NCI-H2029 treated with DMSO at 0.1 percent for 48 hours (cell line): Measurements from ENCODE around the gene TMEM117.
"Not testable (repeated sequence)": the region's sequence is repeated elsewhere in the genome, so short reads cannot be mapped to it uniquely, and the experiment has no call there.

Source experiments
- DNase-seq: peaks from one replicate; lab custom pipeline; 2025; lab: John Stamatoyannopoulos, UW

TMEM117 gene

DNA sequence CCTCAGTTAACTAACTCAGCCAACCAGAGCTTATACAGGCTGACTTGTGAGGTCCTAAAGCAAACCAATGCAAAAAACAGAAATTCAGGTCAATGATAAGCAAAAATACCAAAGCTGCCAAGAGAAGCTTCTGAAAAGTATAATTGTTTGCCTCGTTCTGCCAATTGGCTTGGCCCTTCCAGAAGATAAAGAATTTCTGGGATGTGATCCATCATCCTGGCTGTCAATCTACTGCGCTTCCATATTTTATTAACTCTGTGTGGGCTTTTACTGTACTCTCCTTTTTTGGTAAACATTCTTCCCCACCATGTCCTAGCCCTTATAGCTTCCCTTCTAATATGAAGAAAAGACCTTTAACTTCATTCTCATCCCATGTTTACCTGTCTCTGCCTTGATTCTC is 387.9 kb downstream of the TMEM117 start:
- DNase-seq: no peak

DNA sequence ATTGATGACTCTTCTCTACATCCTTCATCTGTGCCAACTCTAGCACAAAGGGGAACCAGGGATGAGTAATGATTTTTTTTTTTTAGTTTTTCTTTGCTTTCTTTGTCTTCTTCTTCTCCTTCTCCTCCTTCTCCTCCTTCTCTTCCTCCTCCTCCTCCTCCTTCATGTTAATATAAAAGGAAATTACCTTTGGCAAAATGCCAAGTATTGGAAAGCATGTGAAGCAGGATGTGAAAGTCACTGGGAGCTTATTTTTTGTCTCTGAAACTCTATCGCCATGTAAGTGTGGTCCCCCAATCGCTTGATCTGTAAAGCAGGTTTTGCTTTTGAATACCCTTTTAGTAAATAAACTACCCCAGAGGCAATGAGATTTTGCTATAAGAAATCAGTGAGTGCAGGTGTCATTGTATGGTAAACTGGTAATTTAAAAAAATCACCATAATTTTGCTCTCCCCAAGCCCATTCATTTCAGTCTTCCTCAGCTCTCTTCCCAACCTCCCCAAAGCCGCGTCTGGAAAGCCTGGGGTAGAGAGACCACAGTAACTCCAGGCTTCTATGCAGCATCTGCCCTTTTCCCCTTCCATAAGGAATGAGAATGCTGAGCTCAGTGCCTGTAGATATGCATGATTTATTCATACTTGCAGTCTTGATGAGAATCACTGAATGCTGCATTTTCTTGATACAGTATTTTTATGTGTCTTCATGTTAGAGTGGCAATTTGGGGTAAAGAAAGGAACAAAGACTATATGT is 388.7 kb downstream of the TMEM117 start:
- no peak for DNase-seq

DNA sequence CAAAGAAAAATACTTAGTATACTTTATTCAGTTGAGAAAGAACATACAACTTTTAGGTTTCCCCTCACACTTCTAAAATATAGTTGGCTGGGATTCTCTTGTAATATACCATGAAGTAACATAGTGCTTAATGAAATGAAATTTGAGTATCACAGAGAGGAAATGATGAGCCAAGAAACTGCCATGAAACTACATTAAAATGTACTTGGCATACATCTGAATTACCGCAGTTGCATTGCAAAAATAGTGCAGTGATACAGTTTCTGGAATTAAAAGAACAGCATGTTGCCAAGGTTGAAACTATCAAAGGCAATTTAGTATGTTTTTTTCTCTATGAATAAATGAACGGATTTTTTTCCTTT is 389.2 kb downstream of the TMEM117 start:
- no peak for DNase-seq

DNA sequence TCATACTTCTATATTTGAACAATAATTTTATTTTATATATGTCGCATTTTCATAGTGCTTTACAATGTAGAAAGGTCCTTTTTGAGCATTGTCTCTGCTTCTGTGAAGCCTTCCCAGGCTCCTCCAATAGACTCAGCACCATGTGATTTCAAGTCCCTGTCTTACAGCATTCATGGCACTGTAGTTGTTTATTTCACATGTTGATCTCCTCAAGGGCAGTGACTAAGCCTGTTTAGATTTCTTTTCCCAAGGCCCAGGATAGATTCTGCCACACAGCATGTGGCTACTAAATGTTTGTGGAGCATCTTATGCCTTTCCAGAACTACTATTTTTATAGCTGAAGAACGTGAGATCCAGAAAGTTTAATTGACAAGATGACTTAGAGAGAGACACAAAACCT is 391.7 kb downstream of the TMEM117 start:
- DNase-seq: no peak

DNA sequence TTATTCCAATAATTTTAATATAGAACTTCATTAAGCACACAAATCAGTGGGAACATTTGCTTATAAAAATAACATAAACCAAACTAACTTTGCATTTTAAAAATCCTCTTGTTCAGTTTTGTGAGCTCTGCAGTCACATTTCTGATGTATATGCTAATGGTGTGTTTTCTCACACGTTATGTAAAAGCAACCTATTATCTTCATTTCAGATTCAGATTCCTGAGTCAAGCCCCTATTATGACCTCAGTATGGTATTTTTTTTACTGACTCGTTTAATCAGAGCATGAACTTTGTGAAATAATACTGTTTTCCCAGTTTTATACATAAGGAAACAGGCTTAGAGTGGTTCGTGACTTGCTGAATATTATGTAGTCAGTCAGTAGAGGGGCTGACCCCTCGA is 394.0 kb downstream of the TMEM117 start:
- no peak for DNase-seq

DNA sequence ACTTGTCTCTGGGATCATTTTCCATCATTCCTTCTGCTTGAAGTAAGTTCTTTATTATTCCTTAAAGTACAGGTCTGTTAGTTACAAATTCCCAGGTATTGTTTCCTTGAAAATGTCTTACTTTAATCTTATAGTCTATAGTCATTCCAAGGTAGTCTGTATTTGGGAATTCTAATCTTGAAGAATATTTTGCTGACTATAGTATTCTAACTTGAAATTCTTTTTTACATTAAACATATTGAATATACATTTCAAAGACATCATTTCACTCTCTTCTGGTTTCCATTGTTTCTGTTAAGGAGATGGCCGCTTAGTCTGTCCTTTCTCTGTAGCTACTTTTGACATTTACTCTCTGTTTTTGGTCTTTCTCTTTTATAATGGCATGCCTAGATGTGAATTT is 399.8 kb downstream of the TMEM117 start:
- DNase-seq: no peak

DNA sequence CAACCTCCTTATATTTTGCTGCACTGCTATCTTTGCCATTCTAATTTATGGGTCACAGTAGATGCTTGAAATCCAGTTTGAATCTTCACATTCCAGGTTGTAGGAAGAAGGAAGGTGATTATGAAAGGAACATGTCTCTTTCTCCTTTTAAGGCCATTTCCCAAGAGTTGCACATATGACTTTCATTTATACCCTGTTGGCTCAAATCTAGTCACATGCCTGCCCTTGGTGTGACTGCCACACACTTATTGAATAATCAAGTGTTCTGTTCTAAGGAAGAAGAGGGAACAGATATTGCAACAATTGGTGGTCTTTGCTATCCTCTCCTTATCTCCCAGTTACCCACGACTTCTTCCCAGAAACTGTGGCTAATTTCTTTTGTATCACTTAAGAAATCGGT is 404.3 kb downstream of the TMEM117 start:
- DNase-seq: no peak

DNA sequence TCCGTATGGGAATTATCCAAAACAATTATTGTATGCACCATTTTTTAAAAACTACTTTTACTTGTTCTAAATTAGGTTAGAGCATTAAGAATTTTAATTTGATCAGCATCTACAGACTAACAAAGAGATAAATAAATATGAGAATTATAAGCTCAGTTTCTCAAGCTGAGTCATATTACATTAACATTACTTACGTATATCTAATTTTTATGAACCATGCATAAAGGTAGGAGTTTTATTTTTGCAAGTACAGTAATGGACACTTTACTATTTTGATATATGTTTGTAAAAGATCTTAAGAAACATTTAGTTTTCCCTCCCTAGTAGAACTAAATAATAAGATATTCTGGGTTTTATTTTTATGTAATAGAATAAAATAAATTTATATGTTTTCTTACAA is 410.1 kb downstream of the TMEM117 start:
- DNase-seq: no peak

DNA sequence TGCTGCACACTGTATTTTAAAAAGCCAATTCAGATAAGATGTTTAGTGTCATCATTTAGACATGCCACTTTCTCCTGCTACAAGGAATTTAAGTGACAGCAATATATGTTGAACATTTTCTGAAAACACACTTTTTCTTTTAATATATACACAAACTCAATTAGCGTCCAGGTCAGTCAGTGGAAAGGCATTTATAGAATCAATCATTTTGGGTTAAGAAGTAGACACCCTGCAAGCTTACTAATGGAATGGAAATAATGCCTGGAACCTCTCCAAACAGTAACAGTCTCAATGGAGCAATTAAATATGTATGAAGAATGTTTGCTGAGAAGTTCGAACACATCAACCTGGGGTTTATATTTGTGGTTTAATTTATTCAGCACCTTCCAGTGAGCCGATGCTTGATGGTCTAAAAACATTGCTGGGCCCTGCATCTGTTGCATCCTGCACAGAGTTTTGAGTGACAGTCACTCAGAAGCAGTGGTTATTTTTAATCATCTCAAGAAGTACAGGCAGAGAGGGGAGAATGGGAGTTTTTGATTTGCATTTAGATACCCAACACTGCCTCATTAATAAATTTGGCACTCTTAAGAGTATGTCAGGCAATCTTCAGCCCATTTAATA is 410.7 kb downstream of the TMEM117 start:
- no peak for DNase-seq

DNA sequence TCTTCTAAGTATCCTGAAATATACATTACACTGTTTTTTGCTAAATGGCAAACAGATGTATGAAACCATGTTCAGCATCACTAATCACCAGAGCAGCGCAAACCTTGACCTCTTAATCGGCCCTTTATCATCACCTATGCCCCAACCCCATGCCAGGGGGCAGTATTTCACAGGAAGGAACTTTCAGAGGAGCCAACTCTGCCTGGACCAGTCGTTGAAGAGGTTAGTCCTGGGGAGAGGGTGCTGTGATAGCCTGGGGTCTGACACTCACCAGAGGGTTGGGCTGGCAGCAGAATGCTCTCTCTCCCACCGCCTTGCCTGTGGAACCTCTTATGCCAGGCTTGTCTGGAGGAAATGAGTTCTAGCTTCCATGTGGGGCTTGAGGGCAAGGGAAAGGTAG is 411.7 kb downstream of the TMEM117 start:
- DNase-seq: no peak

DNA sequence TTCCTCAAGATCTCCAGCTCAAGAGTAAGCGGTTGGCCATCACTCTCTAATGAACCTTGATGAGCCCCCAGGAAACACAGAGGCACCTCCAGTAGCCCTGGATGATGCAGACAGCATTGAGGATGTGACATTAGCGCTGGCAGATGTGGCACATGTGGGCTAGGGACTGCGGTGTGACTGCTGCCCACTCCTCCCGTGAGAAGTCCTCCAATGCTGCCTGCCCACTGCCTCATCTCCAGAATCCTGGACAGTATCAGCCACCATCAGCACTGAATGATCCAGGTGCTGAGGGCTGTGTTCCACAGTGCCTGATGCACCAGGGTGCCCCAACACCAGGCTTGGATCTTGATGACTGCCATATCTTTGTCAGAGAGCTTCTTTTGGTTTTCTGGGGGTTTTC is 412.6 kb downstream of the TMEM117 start:
- DNase-seq: no peak

DNA sequence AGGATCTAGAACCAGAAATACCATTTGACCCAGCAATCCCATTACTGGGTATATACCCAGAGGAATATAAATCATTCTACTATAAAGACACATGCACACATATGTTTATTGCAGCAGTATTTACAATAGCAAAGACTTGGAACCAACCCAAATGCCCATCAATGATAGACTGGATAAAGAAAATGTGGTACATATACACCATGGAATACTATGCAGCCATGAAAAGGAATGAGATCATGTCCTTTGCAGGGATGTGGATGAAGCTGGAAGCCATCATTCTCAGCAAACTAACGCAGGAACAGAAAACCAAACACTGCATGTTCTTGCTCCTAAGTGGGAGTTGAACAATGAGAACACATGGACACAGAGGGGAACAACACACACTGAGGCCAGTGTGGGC is 414.6 kb downstream of the TMEM117 start:
- not testable (repeated sequence) for DNase-seq

DNA sequence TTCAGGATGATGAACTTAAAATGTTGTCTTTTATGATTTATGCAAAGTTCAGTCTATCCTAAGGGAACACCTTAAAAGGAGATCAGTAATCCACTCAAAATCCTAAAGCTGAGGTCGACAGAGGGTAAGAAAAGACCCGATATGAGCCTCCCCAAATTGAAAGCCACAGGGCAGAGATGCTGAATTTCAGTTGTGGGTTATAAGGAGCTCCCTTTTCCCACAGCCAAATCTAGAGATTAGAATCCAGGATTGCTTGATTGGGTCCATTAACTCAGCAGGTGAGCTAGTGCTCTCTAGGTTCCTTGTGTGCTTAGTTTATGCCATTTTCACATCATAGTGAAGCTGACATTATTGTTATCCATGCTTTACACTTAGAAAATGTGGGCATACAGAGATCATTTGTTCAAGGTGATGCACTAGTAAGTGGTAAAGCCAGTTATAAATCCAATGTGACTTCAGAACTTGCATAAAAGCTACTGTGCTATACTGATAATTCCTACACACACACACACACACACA is 417.5 kb downstream of the TMEM117 start:
- no peak for DNase-seq

DNA sequence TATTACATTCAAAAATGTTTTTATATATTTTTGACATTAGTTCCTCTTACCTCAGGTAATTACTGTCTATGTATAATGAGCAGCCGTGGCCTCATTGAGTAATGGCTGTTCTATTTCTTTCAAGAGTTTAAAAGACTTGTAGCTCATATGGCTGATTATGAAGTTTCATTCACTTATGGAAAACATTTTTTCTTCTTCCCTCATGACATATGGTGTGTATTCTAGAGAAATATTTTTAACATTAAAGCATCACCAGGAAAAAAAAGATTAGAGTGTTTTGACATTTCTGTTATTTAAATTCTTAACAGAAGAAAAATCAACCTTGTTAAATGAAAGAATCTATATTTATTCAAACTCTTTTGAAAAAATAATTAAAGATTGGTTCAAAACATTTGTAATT is 422.4 kb downstream of the TMEM117 start:
- no peak for DNase-seq

DNA sequence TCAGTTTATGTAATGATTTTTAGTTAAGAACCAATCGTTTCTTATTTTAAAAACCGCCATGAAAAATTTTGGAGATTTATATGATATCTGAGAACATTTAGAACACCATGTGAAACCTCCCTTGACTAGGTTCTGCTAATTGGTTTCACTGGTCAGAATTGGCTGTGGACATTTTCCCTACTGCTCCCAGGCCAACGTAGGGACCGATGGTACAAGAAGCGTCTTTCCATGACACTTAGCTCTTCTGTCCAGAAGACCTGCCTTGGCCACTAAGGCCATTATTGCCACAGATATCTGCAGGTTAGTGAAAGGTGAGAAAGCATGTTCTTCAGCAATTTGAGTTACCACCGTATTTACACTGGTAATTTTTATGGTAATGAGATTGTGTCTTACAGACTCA is 424.0 kb downstream of the TMEM117 start:
- DNase-seq: no peak

DNA sequence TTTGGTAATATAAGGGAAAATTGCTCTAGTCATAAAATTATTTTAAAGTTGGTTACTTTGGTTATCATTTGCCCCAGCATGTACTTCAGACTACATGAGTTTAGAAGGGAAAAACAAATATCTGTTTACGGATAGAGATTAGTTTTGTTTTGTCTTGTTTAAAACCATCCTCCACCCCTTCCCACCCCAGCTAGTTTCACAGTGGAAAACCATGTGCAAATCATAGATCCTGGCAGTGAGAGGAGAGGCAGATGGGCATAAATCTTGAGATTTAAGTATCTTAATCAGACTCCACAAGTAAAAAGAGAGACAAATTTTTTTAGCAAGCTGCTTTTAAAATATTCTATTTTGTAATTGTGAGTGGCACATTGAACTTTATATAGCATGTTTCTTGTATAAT is 424.7 kb downstream of the TMEM117 start:
- DNase-seq: no peak

DNA sequence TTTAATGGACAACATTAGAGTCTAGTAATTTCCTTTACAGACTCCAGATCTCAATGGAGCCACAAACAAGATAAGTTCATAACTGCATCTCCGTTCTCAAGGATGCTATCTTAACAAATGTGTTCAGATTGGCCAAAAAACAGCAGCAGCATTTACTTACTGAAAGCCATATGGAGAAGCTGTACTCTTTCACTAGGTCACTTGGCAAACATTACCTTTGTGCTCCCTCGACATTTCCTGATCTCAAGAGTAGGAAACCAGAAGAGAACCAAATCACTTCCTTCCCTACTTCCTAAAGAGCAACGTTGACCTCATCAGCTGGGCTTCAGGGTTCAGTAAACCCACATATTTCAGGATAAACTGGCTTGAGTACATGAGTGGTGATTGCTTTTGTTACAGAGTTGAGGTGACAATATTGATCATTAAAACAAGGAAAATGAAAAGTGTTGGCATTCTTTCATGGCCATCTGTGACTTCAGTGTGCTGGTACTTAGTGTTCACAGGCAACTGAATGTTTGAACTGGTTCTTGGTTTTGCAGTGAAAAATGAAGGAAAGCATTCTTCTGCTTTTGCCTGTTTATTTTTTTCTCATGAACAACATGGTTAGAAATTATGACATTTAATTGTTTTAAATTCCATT is 449.6 kb downstream of the TMEM117 start:
- no peak for DNase-seq

DNA sequence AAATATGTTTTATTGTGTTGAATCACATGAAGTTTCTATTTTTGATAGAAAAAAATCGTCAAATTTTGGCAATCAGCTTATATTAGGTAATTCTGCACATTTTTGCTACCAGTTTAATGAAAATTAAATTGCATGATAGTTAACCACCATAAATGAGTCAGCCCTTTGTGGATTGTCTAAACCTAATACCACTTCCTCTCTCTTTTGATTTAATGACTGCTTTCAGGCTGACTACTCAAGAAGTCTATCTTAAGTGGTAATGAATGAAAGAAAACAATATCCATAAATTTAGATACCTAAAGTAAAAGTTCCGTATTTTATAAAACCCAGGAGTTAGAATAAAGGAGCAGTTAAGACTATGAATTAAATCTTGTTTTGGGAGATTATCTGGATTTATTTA is 450.5 kb downstream of the TMEM117 start:
- no peak for DNase-seq

DNA sequence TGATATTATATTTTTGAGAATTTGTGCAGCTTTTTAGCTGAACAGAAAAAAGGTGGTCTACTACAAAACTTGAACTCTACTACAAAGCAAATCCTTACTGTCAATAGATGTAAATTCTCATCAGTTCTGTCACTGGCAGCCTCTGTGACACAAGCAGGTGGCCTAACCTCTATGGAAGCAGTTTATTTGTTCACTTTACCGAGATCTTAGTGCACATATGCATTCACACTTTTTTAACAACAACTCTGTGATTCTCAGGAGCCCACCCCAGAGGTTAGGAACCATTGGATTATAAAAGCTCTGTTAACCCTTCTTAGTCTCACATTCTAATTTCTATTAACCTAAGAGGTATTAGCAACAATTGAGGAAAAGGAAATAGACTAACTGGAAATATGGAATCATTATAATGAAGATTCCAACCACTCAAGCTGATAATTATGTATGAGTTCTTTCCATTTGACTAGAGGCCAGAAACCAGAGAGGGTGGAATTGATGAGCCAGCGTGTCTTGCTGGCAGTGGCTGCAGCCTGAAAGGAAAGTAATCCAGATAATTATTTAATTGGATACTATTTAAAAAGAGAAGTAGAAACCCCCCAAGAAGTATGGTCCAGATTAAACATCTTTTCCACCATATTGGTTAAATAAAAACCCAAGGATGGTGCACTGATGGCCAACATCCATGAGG is 451.1 kb downstream of the TMEM117 start:
- DNase-seq: no peak

DNA sequence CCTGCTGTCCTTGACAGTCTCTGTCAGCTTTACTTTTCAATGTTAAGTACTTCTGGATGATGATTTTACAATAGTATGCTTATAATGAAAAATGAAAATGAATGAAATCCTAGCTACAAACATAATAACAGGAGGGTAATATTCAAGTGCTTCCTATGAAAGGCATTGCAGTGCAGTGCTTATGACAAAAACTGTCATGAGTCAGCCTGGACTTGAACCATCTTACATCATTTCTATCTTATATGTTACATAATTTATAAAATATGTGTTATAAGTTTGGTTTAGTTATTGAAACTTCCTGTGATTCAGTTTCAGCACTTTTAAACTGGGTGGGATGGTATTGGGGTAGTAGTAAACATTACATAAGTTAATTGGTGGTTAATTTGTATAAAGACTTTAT is 451.7 kb downstream of the TMEM117 start:
- no peak for DNase-seq

DNA sequence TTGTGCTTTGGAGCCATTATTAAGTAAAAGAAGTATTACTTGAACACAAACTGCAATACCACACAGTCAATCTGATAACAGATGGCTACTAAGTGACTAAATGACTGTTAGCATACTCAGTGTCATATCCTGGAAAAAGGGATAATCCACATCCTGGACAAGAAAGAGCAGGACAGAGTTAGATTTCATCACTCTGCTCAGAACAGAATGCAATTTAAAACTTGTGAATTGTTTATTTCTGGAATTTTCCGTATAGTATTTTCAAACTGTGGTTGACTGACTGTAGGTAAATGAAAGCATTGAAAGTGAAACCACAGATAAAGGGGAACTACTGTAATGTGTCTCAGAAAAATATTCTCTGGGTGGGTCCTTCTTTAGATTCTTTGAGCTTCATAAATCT is 458.8 kb downstream of the TMEM117 start:
- DNase-seq: no peak

DNA sequence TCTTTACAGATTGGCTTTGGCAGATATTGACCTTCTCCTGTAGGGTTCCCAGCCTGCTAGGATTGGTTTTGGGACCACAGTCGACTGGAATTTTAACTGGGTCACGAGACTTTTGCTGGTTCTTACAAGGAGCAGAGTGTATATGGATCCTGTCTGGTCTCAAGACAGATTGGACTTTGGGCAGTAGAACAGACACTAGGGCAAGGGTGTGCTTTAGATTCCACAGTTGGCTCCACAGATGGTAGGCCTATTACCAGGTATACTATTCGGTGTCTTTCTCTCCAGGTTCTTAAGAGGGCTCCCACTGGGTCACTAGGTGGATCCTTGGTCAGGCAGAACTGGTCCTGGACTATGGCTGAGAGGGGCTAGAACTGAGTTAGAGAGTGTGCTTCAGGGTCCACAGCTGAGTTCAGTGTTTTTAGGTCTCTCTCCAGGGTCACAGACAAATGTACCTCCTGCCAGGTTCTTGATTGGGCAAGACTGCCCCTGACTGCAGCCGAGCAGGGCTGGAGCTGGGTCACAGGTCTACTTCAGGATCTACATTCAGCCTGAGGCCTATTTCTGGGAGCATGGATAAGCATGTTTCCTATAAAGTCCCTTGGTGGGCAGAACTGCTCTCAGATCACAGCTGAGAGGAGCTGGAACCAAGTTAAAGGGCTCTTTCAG is 460.2 kb downstream of the TMEM117 start:
- no peak for DNase-seq
